ENCODE data around the gene ASPN.

ASPN gene

DNA sequence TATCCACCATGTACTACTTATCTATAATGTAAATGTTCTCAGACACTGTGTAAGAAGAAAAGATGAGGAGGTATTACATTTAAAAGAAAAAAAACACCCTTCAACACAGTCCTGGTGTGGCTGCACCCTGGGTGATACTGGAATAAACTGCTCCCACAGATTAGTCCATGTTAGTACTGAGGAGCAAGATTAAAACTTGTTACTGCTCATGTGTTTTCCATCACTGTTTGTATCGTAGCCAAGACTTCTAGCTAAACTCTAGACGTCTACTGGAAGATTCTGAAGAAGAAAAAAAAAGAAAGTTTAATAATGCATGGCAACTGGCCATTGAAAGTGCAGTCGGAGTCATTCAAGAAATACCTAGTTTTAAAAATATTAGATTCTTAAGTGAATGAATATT is at the start of gene ASPN:
ASPN (minus strand) TSS at position 178 of the 400 bp plus-strand sequence.
- peak; percentile 52 for DNase-seq (ENCODE audit: low read depth)

DNA sequence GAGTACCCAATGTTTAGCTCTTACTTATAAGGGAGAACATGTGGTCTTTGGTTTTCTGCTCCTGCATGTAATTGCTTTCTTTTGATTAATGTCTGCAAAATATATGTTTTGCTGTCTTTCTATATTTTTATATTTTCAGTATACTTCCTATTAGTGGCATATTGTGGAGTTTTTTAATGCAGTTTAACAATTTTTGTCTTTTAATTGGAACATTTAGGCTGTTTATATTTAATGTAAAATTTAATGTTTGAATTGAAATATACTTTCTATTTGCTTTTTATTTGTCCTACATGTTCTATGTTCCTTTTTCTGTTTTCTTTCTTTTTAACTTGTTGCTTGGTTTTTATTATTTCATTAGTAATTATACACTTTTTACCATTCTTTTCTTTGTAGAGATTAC is 48.6 kb upstream of the ASPN start:
- no peak for DNase-seq (ENCODE audit: low read depth)

DNA sequence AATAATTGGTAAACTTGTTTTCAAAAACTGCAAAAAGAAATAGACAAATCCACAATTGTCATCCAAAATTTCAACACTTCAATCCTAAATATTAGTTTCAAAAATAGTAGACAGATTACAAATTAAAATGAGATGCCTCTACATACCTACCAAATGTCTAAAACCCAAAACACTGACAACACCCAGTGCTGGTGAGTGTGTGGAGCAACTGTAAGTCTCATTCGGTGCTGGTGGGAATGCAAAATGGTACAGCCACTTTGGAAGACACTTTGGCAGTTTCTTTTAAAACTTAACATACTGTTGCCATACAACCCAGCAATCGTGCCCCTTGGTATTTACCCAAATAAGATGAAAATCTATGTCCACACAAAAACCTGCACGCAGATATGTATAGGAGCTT is 46.8 kb upstream of the ASPN start:
- no peak for DNase-seq (ENCODE audit: low read depth)

DNA sequence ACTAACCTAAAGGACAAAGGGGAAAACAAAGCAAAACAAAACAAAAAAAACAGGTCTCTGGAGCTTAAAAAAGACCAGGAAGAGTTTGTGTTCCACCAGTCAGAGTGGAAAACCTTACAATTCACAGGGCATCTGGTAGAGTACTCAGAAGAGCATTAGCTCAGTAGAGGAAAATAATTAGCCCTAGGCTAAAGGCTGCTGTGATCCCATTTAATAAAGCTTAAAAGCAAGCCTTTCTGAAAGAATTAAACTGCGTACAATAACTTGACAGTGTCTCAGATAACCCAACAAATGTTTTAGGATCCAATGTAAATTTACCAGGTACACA is 46.2 kb upstream of the ASPN start:
- no peak for DNase-seq (ENCODE audit: low read depth)

DNA sequence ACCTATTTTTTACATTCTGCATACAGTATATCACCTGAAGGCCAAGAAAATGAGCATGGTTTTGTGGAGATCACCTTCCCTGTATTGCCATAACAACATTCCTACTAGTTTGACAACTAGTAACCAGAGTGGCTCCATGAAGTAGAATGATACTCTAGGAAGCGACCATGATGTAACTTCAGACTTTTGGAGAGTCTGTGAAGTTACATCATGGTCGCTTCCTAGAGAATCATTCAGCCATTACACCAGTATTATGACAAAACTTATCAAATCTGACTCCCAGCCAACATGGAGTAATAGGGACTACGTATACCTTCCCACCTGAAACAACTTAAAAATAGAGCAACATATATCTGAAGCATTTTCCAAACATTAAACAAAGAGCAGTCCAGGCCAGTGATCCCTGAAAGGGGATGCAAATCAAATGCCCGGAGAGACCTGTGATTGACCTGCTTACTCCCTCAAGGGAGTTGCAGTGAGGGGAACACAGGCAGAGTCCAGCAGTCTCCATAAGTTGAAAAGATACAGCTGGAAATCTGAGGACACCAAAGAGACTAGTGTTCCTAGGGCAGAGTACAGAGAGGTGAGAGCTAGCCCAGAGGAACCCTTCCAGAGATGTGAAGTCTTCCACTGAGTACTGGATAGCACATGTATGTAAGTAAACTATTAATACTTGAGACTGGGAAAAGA is 45.7 kb upstream of the ASPN start:
- no peak for DNase-seq (ENCODE audit: low read depth)

DNA sequence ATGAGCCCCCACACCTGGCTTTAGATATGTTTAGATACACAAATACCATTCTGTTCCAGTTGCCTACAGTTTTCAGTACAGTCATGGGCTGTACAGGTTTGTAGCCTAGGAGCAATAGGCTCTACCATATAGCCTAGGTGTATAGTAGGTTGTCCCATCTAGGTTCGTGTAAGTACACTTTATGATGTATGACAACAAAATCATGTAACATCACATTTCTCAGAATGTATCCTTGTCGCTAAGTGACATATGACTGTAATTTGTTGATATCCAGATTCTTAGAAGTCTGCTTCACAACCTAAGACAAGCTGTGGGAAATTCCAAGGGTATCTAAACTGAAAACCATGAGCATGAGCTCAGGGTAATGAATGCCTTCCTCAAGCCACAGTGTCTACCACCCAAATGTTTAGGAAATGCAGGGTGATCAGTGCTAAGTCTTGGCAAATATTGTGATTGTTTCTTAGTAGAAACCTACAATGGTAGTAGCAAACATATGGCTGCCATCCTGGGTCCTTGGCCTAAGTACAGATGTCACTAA is 45.1 kb upstream of the ASPN start:
- no peak for DNase-seq (ENCODE audit: low read depth)

DNA sequence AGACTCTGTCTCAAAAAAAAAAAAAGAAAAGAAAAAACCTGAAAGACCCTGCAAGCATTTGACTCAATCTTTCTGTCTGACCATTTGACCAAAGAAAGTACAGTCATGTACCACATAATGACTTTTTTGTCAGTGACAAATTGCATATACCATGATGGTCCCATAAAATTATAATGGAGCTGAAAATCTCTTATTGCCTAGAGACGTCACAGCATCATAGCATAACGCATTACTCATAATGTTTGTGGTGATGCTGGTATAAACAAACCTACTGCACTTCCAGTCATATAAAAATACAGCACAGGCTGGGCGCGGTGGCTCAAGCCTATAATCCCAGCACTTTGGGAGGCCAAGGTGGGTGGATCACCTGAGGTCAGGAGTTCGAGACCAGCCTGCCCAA is 43.0 kb upstream of the ASPN start:
- peak; percentile 26 for DNase-seq (ENCODE audit: low read depth)

DNA sequence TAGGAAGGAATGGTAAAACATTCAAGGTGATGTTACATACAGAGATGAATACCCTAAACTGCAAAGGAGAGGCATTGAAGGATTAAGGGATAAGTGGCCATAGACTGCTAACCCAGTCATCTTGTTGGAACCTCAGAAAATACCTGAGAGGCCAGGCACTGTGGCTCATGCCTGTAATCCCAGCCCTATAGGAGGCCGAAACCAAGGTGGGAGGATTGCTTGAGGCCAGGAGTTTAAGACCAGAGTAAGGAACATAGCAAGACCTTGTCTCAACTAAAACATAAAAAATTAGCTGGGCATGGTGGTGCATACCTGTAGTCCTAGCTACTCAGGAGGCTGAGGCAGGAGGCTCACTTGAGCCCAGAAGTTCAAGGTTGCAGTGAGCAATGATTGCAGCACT is 42.6 kb upstream of the ASPN start:
- DNase-seq (ENCODE audit: low read depth), result no peak

DNA sequence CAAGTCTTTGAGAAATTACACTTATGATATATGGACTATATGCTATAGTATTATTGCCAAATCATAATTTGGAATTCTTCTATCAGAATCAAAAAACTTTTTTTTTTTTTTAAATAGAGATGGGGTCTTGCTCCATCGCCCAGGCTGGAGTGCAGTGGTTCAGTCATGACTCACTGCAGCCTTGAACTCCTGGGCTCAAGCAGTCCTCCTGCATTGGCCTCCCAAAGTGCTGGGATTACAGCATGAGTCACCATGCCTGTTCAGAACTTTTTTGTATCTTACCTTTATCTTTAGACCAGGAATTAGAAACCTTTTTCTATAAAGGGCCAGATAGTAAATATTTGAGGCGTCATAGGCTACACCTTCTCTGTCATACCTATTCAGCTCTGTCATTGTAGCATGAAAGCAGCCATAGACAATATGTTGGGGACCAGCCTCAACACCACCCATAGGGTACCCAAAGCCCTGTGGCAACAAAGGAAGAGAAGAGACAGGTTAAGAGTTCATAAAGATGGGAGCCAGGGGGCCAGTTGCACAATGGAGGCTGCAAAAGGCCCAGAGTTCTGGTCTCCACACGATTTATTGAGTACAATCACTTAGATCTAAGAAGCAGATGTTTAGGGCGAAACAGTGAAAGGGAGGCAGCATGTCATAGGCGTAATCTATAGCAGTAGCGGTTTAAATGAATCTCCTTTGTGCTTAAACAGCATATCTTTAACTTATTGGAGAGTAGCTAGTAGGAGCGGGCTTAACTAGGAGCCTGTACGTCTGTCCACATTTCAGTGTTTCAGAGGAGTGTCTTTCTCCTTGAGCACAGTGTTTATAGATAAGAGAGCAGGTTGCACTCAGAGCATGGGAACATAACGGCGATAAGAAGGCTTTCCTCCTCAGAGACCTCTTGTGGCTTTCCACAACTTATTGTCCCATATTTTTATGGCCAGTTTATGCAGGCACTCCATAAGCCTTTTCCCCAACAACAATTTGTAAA is 41.0 kb upstream of the ASPN start:
- no peak for DNase-seq (ENCODE audit: low read depth)

DNA sequence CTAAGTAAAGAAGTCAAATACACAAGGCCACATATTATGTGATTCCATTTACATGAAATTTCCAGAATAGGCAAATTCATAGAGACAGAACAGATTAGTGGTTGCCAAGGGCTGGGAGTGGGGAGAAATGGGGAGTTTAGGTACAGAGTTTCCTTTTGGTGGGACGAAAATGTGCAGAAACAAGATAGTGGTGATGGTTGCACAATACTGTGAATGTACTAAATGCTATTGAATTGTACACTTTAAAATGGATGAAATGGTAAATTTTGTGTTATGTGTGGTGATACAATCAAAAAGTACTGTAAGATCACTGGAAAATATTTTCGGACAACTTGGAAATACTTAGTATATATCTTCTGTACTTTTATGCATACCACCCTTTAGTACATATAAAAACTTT is 38.5 kb upstream of the ASPN start:
- DNase-seq (ENCODE audit: low read depth), result no peak

DNA sequence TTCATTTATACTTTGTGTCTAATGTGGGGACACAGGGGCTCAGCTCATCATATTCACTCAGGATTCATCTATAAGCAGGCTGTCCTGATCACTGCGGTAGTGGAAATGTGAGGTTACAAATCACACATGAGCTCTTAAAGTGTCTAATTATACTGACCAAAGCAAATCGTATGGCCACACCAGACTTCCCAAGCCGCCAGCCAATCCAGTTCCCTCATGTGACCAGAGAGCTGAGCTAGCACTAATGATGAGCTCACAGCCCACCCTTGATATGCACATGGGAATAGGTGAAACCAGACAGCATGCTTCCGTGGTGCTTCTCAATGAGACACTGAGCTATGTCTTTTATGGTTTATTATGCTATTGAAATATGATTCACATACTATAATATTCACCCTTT is 35.9 kb upstream of the ASPN start:
- DNase-seq (ENCODE audit: low read depth), result no peak

DNA sequence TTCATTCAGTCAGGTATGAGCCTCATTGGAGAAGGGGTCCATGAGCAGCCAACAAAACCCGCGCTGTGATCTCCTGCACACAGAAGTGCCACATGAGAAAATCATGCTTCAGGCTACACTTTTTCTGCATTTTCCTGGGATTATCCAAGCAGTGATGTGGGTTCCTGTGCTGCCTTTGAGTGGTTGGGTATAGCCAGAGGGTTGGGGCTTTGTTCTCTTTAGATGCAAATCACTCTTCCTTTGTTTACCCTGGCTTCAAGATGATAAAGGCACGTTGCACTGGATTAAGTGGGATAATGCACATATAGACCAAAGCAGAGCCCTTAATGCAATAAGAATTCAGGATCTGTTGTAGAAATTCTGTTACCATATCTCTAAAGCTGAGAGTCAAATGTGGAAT is 34.7 kb upstream of the ASPN start:
- no peak for DNase-seq (ENCODE audit: low read depth)

DNA sequence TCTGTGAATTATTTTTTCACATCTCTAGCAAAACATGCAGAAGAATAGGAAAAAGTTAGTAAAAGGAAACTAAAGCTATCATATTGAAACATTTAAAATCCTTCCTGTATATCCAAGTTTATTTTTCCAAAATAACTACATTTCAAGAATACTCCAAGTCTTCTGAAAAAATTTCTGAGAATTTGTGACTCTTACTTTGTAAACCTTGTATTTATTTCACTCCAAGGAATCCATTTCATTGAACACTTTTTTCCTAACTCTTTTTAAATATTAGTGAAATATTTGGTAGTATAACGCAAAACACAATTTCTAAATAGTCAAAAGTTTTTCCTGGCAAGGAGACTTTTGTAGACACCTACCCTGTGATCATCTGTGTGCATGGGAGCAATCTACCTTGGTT is 34.2 kb upstream of the ASPN start:
- no peak for DNase-seq (ENCODE audit: low read depth)

DNA sequence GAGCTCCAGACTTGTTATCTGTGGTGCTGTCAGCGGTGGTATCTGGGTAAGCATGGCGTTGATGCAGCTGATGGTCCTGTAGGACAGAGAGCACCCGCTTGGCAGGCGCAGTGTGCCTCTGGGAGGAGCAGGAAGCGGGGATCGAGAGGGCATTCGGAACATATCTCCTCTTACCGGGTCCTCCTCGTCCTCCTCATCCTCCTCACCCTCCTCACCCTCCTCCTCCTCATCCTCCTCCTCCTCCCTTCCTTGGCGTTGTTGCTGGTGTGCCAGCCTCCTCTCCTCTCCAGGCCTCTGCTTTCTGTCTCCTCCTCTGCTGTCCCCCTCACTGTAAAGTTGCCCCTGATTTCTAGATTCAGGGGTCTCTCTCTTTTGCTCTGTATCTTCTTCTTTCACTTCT is 32.3 kb upstream of the ASPN start:
- no peak for DNase-seq (ENCODE audit: low read depth)

DNA sequence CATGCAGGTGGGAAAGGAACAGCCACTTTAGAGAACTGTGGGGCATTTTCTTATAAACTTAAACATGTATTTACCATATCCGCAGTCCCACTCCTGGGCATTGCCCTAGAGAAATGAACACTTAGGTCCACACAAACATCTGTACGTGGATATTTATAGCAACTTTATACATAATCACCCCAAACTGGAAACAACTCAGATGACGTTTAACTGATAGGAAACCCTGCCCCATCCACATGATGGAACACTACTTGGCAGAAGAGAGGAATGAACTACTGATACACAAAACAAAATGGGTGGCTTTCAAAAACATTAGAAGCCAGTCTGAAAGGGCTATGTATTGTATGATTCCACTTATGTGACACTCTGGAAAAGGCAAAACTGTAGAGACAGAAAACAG is 31.0 kb upstream of the ASPN start:
- DNase-seq (ENCODE audit: low read depth), result no peak

DNA sequence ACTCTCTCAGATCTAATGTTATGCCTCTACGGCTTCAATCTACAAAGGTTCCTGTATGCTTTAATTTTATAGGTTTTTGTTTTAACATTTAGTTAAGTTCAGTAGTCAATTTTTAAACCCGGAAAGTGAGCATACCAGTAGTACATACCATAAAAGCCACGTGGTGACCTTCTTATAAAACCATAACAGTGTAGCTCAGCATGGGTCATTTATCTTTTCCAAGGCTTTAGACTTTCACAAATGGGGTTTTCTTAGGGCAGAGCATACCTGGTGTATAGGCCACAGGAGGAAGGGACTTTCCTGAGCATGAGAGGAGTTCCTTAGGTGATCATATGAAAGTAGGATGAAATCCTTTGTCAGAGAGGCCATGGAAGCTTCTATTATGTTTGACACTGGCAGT is 30.3 kb upstream of the ASPN start:
- DNase-seq (ENCODE audit: low read depth), result no peak

DNA sequence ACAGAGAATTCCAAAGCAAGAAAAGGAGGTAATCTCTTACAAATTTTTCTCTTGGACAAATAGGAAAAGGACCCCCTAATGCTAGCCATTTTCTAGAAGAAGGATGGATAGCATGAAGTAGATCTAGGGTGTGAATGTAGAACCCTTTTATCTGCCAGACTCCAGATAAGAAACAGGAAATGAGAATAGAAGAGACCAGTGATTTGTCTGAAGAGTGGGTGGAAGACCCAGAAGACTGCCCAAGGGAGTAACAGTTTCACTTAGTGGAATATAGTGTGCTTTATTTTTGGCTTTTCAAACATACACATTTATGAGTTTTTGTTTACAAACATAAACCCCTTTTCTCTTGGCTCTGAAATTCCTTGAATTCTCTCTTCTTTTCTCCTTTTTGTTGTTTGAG is 28.4 kb upstream of the ASPN start:
- no peak for DNase-seq (ENCODE audit: low read depth)

DNA sequence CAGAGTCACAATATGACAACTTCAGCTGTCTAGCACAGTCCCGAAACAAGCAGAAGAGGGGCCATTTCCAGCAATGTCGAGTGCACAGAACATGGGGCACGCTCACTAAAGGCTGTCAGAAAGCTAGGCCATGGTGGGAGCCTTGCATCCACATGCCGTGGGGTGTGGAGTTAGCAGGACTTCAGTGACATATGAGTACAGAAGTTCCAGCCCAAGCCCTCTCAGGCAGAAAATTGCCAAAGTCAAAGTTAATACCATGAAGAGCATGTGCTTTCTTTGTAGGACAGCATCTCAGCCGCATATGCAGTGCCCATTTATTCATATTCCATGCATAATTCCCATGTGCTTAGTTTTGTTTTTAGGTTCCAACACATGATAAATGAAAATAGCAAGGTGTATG is 26.7 kb upstream of the ASPN start:
- no peak for DNase-seq (ENCODE audit: low read depth)

DNA sequence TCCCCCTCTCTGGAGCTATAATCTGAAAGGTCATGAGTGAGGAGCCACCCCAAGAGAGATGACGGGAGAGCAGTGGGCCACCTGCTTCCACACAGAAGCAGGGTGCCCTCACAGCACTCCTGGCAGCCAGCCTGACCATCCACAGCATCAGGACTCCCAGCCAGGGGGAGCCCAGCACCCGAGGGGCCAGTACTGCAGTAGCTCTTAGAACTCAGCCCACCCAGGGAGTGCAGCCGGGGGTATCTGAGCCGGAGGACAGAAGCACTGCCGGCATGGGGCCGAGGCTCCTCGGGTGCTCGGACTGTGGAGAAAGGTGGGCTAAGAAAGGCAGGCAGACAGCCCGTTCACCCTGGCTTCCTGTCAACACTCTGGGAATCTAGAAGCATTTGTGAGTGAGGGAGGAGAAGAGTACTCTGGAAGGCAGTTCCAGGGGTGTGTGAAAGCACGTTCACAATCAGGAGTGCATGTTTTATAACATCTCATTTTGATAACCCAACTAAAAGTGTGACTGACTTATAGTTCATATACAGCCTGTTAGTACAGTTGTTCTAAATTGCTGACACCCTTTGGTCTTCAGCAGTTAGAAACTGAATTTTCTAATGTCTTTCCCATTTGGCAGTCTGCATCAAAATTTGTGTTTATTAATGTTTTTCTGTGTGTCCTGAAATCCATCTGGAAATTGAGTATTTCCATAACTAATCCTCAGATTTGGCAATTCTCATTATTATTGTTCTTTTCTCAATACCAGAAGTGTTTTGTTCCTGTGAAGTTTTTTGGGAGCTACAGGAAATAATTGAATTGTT is 25.9 kb upstream of the ASPN start:
- no peak for DNase-seq (ENCODE audit: low read depth)

DNA sequence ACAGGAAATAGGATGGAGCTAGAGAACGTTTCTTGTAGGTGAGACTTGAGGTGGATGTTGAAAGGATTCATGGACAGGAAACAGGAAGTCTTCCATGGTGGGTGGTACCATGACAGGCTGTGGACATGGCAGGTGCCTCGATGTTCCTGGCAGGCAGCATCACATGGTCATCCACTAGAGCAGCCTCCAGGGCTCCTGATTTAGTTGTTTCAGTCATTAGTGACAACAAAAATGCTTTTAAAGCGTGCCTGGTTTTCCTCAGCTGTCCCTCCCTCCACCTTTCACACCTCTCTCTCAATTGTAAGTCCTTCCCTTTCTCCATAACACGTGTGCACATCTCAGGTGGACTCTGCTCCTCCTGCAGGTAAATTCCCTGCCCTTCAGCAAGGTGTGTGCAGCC is 25.2 kb upstream of the ASPN start:
- no peak for DNase-seq (ENCODE audit: low read depth)

DNA sequence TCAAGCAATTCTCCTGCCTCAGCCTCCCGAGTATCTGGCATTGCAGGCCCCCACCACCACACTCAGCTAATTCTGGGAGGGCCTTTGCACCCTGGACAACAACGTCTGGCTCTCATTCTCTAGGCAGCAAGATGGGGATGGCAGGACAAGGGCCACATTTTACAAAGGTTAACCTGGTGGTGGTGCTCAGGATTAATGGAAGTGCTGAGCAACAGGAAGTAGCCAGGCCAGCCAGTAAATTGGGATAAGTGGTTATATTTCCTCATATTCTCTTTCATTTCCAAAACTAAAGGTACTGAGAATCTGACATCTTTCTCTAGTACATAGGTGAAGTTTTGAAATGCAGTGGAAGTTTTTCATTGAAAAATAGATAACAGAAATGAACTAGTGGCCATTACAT is 24.7 kb upstream of the ASPN start:
- DNase-seq (ENCODE audit: low read depth), result no peak

DNA sequence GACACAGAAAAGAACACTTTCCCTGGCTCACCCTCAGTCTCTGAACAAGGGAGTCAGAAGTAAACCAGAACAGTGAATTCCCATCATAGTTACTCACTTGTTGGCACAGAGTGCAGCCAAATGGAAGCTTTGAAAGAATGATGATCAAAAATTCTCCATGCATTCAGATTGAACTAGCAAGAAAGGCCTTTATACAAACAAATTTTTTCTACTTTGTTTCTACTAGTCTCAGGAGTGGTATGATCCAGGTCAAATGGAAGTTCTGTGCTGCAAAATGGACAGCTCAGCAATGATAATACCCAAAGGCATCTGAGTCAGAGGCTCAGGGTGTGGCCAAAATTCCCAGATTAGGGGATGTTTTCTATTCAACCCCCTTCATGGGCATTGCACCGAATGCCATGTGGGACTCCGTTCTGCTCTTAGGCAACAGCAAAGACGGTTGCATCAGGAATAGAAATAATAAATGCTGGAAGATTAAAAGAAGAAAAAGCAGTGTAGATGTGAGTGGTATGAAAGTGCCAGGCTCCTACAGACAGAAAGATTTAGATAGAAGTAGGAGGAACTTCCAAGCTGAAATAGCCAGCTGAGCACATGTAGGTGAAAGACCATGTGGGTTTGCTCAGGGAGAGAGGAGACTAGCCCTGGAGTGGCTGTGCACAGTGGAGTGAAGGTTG is 24.0 kb upstream of the ASPN start:
- DNase-seq (ENCODE audit: low read depth), result peak; percentile 88
